ENCODE results near the gene GLRX2. TPM values are rescaled to one million over a fixed set of nuclear protein-coding genes. Genes with fewer than 3 reads are reported as not detected.

GLRX2 gene
- total RNA-seq, 4 donors from 2014 or later: 1.0 to 10.8 (median 6.6) TPM

- H3K27ac ChIP-seq: no peak overlapping the region
- H3K36me3 ChIP-seq: no peaks in the 10 kb centered on the region
- no peak for DNase-seq
- H3K4me3 ChIP-seq: no peak overlapping the region
- TF ChIP-seq POLR2A (IDR thresholded peaks at IDR 0.05): no peak
- TF ChIP-seq CTCF (IDR thresholded peaks at IDR 0.05): no peak
- no peaks in the 10 kb centered on the region for H3K4me1 ChIP-seq
- H3K27me3 ChIP-seq: no peaks in the 10 kb centered on the region
- intact Hi-C loops (cut with DNase I; ENCODE audit: low total_unique reads): no loop called here
- no peaks in the 10 kb centered on the region for H3K9me3 ChIP-seq
These were observed 5.7 kb upstream of the GLRX2 start for GRCh38 chr1:193110864-193111263.

GRCh38 chr1:193110246-193110645 lies 5.0 kb upstream of the GLRX2 start:
- Histone ChIP-seq H3K4me3 (no peak overlapping the region), H3K9me3 (no peaks in the 10 kb centered on the region), H3K4me1 (no peaks in the 10 kb centered on the region), H3K27me3 (no peaks in the 10 kb centered on the region), H3K36me3 (no peaks in the 10 kb centered on the region), H3K27ac (no peak overlapping the region)
- no peak for TF ChIP-seq CTCF (IDR thresholded peaks at IDR 0.05)
- TF ChIP-seq POLR2A (IDR thresholded peaks at IDR 0.05): no peak
- no peak for DNase-seq
- intact Hi-C loops (cut with DNase I; ENCODE audit: low total_unique reads): no loop called here

GRCh38 chr1:193109619-193110018 lies 4.4 kb upstream of the GLRX2 start:
- Histone ChIP-seq H3K27me3 (no peaks in the 10 kb centered on the region), H3K36me3 (no peaks in the 10 kb centered on the region), H3K4me1 (no peaks in the 10 kb centered on the region), H3K9me3 (no peaks in the 10 kb centered on the region), H3K27ac (no peak overlapping the region), H3K4me3 (no peak overlapping the region)
- no peak for TF ChIP-seq POLR2A (IDR thresholded peaks at IDR 0.05)
- no peak for TF ChIP-seq CTCF (IDR thresholded peaks at IDR 0.05)
- intact Hi-C loops (cut with DNase I; ENCODE audit: low total_unique reads): loop anchor here (10.0 kb wide), 1 partner anchor 55 kb away; the partner anchor contains the start of genes RO60 and UCHL5
- no peak for DNase-seq

- Histone ChIP-seq H3K4me3 (no peak overlapping the region), H3K36me3 (no peaks in the 10 kb centered on the region), H3K27me3 (no peaks in the 10 kb centered on the region), H3K27ac (no peak overlapping the region), H3K4me1 (peaks cover 3 to 7% of the 10 kb centered on the region in 2 donors), H3K9me3 (no peaks in the 10 kb centered on the region)
- no peak for DNase-seq
- no peak for TF ChIP-seq POLR2A (IDR thresholded peaks at IDR 0.05)
- no peak for TF ChIP-seq CTCF (IDR thresholded peaks at IDR 0.05)
- intact Hi-C loops (cut with DNase I; ENCODE audit: low total_unique reads): loop anchor here (10.0 kb wide), 1 partner anchor 54 kb away; the partner anchor contains the start of genes RO60 and UCHL5
These were observed 3.3 kb upstream of the GLRX2 start for GRCh38 chr1:193108471-193108870.

GRCh38 chr1:193105821-193106177 lies 585 bp upstream of the GLRX2 start:
- H3K9me3 ChIP-seq: no peaks in the 10 kb centered on the region
- TF ChIP-seq CTCF (IDR thresholded peaks at IDR 0.05) (no peak), POLR2A (IDR thresholded peaks at IDR 0.05) (no peak)
- H3K4me1 ChIP-seq: peaks cover 6 to 10% of the 10 kb centered on the region in 2 donors
- H3K27me3 ChIP-seq: no peaks in the 10 kb centered on the region
- H3K36me3 ChIP-seq: no peaks in the 10 kb centered on the region
- intact Hi-C loops (cut with DNase I; ENCODE audit: low total_unique reads): loop anchor here (10.0 kb wide), 1 partner anchor 51 kb away; the partner anchor contains the start of genes RO60 and UCHL5
- DNase-seq: no peak
- H3K4me3 ChIP-seq: peak overlapping the region; percentile 73 to 95
- H3K27ac ChIP-seq: peak overlapping the region; percentile 92 to 97

All from uterus (tissue), 4 donors.